H1 (cell line): ENCODE measurements around the gene HLA-DRB1. TPM values are rescaled to one million over a fixed set of nuclear protein-coding genes. Genes with fewer than 3 reads are reported as not detected.

ENCODE experiments used
- CBX8 ChIP-seq: fragments of 300-800, 300-1000 bp; sonication (generic); IDR thresholded peaks from 2 replicates; pipeline ENCODE4 v1.7.1; 2016; ENCODE audit warnings: low read depth, low read length, borderline replicate concordance
- JUND ChIP-seq: IDR thresholded peaks from 2 replicates; pipeline ENCODE4 v1.6.1; 2011; ENCODE audit warnings: mild to moderate bottlenecking, improper control_type of control experiment, low read length
- KDM4A ChIP-seq: IDR thresholded peaks from one replicate; pipeline ENCODE4 v1.7.1; 2012; ENCODE audit warnings: low read depth, mild to moderate bottlenecking, moderate library complexity, low read length, inconsistent platforms; ENCODE audit not compliant: severe bottlenecking
- NANOG ChIP-seq: IDR thresholded peaks from 2 replicates; pipeline ENCODE4 v1.6.1; 2011; ENCODE audit warnings: low read length, low read depth, mild to moderate bottlenecking, inconsistent platforms; ENCODE audit not compliant: insufficient read depth, poor library complexity, severe bottlenecking
- POU5F1 ChIP-seq: IDR thresholded peaks from 2 replicates; pipeline ENCODE4 v1.6.1; 2011; ENCODE audit warnings: low read depth, mild to moderate bottlenecking, low read length, moderate library complexity
- RXRA ChIP-seq: IDR thresholded peaks from 2 replicates; pipeline ENCODE4 v1.6.1; 2011; ENCODE audit warnings: low read depth, mild to moderate bottlenecking, low read length, moderate library complexity; ENCODE audit not compliant: insufficient read depth
- polyA plus RNA-seq, 7 experiments: library from polyadenylated mRNA; depleted of rRNA in 3 of 7; stranded (reverse) in 5 of 7; unstranded in 2 of 7; fragments of >200 nt in 5 of 7; fragments of 200-250 nt in 2 of 7; gene quantifications; 1 replicate in 5 of 7; 2 replicates in 1 of 7; 4 replicates in 1 of 7; pipeline versions ENCODE4 v1.2.1 to v1.2.3, GENCODE V29; 2011 to 2013; ENCODE audit warnings: missing spikeins in 2 of 7, mixed read lengths in 2 of 7
- total RNA-seq: library from RNA; stranded (reverse); fragmentation: NEBNext Ultra II Directional; extraction: Animal tissue kit (Norgen Biotek cat#: 25700); gene quantifications from 2 replicates; pipeline ENCODE4 v1.2.1, GENCODE V29; 2021
- TF ChIP-seq, protein P1 (sequence below): fragments of 300-600 bp; sonication (generic); IDR thresholded peaks from 2 replicates; pipeline ENCODE4 v1.7.1; 2012; ENCODE audit warnings: low read length, moderate library complexity, mild to moderate bottlenecking, inconsistent platforms; ENCODE audit not compliant: insufficient replicate concordance

HLA-DRB1 gene
- total and polyA plus RNA-seq, 2 of the 8 experiments (the other 6 are each of a cell fraction or from before 2014, with no cell fraction given): 6.7 to 7.5 TPM

DNA sequence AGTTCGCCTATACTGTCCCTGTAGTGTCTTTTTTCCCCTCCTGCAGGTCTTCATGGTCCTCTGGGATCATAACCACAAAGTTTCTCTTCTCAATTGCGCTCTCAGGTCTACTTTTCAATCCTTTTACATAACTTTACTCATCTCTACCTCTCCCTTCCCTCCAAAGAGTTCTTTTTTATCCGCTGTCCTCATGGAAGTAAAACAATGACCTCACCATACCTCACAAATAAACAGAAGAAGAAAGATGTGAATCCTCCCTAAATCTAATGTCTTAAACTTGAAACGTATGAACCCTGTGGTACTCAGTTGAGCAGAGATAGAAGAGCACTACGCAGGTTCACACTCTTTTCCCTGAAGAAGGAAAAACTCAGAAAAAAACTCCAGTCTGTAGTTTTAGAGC, 35.5 kb upstream of the HLA-DRB1 start (continued):
- TF ChIP-seq, protein P1, sequence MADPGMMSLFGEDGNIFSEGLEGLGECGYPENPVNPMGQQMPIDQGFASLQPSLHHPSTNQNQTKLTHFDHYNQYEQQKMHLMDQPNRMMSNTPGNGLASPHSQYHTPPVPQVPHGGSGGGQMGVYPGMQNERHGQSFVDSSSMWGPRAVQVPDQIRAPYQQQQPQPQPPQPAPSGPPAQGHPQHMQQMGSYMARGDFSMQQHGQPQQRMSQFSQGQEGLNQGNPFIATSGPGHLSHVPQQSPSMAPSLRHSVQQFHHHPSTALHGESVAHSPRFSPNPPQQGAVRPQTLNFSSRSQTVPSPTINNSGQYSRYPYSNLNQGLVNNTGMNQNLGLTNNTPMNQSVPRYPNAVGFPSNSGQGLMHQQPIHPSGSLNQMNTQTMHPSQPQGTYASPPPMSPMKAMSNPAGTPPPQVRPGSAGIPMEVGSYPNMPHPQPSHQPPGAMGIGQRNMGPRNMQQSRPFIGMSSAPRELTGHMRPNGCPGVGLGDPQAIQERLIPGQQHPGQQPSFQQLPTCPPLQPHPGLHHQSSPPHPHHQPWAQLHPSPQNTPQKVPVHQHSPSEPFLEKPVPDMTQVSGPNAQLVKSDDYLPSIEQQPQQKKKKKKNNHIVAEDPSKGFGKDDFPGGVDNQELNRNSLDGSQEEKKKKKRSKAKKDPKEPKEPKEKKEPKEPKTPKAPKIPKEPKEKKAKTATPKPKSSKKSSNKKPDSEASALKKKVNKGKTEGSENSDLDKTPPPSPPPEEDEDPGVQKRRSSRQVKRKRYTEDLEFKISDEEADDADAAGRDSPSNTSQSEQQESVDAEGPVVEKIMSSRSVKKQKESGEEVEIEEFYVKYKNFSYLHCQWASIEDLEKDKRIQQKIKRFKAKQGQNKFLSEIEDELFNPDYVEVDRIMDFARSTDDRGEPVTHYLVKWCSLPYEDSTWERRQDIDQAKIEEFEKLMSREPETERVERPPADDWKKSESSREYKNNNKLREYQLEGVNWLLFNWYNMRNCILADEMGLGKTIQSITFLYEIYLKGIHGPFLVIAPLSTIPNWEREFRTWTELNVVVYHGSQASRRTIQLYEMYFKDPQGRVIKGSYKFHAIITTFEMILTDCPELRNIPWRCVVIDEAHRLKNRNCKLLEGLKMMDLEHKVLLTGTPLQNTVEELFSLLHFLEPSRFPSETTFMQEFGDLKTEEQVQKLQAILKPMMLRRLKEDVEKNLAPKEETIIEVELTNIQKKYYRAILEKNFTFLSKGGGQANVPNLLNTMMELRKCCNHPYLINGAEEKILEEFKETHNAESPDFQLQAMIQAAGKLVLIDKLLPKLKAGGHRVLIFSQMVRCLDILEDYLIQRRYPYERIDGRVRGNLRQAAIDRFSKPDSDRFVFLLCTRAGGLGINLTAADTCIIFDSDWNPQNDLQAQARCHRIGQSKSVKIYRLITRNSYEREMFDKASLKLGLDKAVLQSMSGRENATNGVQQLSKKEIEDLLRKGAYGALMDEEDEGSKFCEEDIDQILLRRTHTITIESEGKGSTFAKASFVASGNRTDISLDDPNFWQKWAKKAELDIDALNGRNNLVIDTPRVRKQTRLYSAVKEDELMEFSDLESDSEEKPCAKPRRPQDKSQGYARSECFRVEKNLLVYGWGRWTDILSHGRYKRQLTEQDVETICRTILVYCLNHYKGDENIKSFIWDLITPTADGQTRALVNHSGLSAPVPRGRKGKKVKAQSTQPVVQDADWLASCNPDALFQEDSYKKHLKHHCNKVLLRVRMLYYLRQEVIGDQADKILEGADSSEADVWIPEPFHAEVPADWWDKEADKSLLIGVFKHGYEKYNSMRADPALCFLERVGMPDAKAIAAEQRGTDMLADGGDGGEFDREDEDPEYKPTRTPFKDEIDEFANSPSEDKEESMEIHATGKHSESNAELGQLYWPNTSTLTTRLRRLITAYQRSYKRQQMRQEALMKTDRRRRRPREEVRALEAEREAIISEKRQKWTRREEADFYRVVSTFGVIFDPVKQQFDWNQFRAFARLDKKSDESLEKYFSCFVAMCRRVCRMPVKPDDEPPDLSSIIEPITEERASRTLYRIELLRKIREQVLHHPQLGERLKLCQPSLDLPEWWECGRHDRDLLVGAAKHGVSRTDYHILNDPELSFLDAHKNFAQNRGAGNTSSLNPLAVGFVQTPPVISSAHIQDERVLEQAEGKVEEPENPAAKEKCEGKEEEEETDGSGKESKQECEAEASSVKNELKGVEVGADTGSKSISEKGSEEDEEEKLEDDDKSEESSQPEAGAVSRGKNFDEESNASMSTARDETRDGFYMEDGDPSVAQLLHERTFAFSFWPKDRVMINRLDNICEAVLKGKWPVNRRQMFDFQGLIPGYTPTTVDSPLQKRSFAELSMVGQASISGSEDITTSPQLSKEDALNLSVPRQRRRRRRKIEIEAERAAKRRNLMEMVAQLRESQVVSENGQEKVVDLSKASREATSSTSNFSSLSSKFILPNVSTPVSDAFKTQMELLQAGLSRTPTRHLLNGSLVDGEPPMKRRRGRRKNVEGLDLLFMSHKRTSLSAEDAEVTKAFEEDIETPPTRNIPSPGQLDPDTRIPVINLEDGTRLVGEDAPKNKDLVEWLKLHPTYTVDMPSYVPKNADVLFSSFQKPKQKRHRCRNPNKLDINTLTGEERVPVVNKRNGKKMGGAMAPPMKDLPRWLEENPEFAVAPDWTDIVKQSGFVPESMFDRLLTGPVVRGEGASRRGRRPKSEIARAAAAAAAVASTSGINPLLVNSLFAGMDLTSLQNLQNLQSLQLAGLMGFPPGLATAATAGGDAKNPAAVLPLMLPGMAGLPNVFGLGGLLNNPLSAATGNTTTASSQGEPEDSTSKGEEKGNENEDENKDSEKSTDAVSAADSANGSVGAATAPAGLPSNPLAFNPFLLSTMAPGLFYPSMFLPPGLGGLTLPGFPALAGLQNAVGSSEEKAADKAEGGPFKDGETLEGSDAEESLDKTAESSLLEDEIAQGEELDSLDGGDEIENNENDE: no peak
- TF ChIP-seq NANOG (no peak), CBX8 (no peak), JUND (no peak), RXRA (no peak), KDM4A (no peak), POU5F1 (no peak)
